Liver (tissue), 3 donors: ENCODE data around the gene ENOX2.
"Not testable (repeated sequence)": the region's sequence is repeated elsewhere in the genome, so short reads cannot be mapped to it uniquely, and the experiment has no call there.

ENCODE experiments used
- ATF3 ChIP-seq: IDR thresholded peaks from 2 replicates; pipeline ENCODE4 v1.6.1; 2016; ENCODE audit warnings: antibody characterized with exemption
- CTCF ChIP-seq: fragments of 150-350 bp; IDR thresholded peaks from 2 replicates; pipeline ENCODE4 v1.5.1; 2017; ENCODE audit warnings: improper control_type of control experiment, low read depth, low read length; ENCODE audit not compliant: missing input control
- FOXA1 ChIP-seq: IDR thresholded peaks from 2 replicates; pipeline ENCODE4 v1.6.1; 2016; ENCODE audit warnings: antibody characterized with exemption
- GABPA ChIP-seq, 2 donors: IDR thresholded peaks in 1 of 2; conservative IDR thresholded peaks in 1 of 2; 2 replicates each; pipeline ENCODE4 v1.6.1; 2016; ENCODE audit warnings: antibody characterized with exemption in 2 of 2, mild to moderate bottlenecking in 1 of 2, moderate library complexity in 1 of 2
- HNF4A ChIP-seq, 2 donors: conservative IDR thresholded peaks; 2 replicates each; pipeline ENCODE4 v1.6.1; 2016; ENCODE audit warnings: antibody characterized with exemption in 2 of 2, mild to moderate bottlenecking in 2 of 2
- JUND ChIP-seq, 2 donors: IDR thresholded peaks; 2 replicates each; pipeline ENCODE4 v1.6.1; 2016; ENCODE audit warnings: antibody characterized with exemption in 2 of 2
- MAX ChIP-seq: IDR thresholded peaks from 2 replicates; pipeline ENCODE4 v1.6.1; 2016; ENCODE audit warnings: antibody characterized with exemption
- NR2F2 ChIP-seq: IDR thresholded peaks from 2 replicates; pipeline ENCODE4 v1.6.1; 2016; ENCODE audit warnings: antibody characterized with exemption
- RAD21 ChIP-seq, 2 donors: IDR thresholded peaks; 2 replicates each; pipeline ENCODE4 v1.6.1; 2016; ENCODE audit warnings: antibody characterized with exemption in 2 of 2, mild to moderate bottlenecking in 2 of 2
- REST ChIP-seq: IDR thresholded peaks from 2 replicates; pipeline ENCODE4 v1.6.1; 2016; ENCODE audit warnings: antibody characterized with exemption, mild to moderate bottlenecking
- RXRA ChIP-seq, 2 donors: IDR thresholded peaks; 2 replicates each; pipeline ENCODE4 v1.6.1; 2017 to 2018; ENCODE audit warnings: antibody characterized with exemption in 2 of 2, mild to moderate bottlenecking in 1 of 2
- SP1 ChIP-seq: IDR thresholded peaks from 2 replicates; pipeline ENCODE4 v1.6.1; 2018; ENCODE audit warnings: antibody characterized with exemption, mild to moderate bottlenecking
- TAF1 ChIP-seq: conservative IDR thresholded peaks from 2 replicates; pipeline ENCODE4 v1.6.1; 2016; ENCODE audit warnings: antibody characterized with exemption, mild to moderate bottlenecking
- YY1 ChIP-seq: IDR thresholded peaks from 2 replicates; pipeline ENCODE4 v1.6.1; 2016; ENCODE audit warnings: antibody characterized with exemption, mild to moderate bottlenecking
- donor health status: healthy.
- donor health status: healthy.

- TF ChIP-seq CTCF; TAF1; YY1; GABPA (IDR thresholded peaks at IDR 0.05 in 1 of 2, conservative IDR thresholded peaks at IDR 0.05 in 1 of 2); RAD21 (IDR thresholded peaks at IDR 0.05); FOXA1; SP1; HNF4A (conservative IDR thresholded peaks at IDR 0.05); JUND (IDR thresholded peaks at IDR 0.05); REST; NR2F2; ATF3; RXRA (IDR thresholded peaks at IDR 0.05); MAX: not testable (repeated sequence)
Measured at GRCh38 chrX:130920405-130920804, 17.4 kb upstream of the ENOX2 start.
